ENCODE data around the gene SDCCAG8. TPM values are rescaled to one million over a fixed set of nuclear protein-coding genes. Genes with fewer than 3 reads are reported as not detected.

Gene SDCCAG8
- polyA plus RNA-seq, 1 experiment: 34.1 TPM

GRCh38 chr1:243315893-243316292, 60.1 kb downstream of the SDCCAG8 start:
- Histone ChIP-seq H3K27me3 (ENCODE audit: control insufficient read depth, insufficient read depth, low read length) (no peaks in the 10 kb centered on the region), H3K4me3 (ENCODE audit: low read depth, low read length) (no peak overlapping the region), H3K27ac (ENCODE audit: low read depth, low read length) (no peak overlapping the region), H3K9me3 (ENCODE audit: control insufficient read depth, insufficient read depth, low read length) (no peaks in the 10 kb centered on the region)
- ChIA-PET POLR2A (no interaction called here), CTCF (no interaction called here)
- TF ChIP-seq, protein P1, sequence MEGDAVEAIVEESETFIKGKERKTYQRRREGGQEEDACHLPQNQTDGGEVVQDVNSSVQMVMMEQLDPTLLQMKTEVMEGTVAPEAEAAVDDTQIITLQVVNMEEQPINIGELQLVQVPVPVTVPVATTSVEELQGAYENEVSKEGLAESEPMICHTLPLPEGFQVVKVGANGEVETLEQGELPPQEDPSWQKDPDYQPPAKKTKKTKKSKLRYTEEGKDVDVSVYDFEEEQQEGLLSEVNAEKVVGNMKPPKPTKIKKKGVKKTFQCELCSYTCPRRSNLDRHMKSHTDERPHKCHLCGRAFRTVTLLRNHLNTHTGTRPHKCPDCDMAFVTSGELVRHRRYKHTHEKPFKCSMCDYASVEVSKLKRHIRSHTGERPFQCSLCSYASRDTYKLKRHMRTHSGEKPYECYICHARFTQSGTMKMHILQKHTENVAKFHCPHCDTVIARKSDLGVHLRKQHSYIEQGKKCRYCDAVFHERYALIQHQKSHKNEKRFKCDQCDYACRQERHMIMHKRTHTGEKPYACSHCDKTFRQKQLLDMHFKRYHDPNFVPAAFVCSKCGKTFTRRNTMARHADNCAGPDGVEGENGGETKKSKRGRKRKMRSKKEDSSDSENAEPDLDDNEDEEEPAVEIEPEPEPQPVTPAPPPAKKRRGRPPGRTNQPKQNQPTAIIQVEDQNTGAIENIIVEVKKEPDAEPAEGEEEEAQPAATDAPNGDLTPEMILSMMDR (IDR thresholded peaks at IDR 0.05; ENCODE audit: low read depth, low read length): no peak
- DNase-seq (ENCODE audit: low read depth, low spot score): no peak

- DNase-seq (ENCODE audit: low read depth, low spot score): no peak
- CTCF ChIA-PET: no interaction called here
- POLR2A ChIA-PET: no interaction called here
- Histone ChIP-seq H3K4me3 (ENCODE audit: low read depth, low read length) (no peak overlapping the region), H3K9me3 (ENCODE audit: control insufficient read depth, insufficient read depth, low read length) (no peaks in the 10 kb centered on the region), H3K27ac (ENCODE audit: low read depth, low read length) (no peak overlapping the region), H3K27me3 (ENCODE audit: control insufficient read depth, insufficient read depth, low read length) (no peaks in the 10 kb centered on the region)
- TF ChIP-seq, protein P1 (IDR thresholded peaks at IDR 0.05; ENCODE audit: low read depth, low read length): no peak
These were observed 60.6 kb downstream of the SDCCAG8 start for GRCh38 chr1:243316366-243316989.

GRCh38 chr1:243320224-243320623, 64.4 kb downstream of the SDCCAG8 start:
- DNase-seq (ENCODE audit: low read depth, low spot score): no peak
- ChIA-PET CTCF (no interaction called here), POLR2A (no interaction called here)
- Histone ChIP-seq H3K27ac (ENCODE audit: low read depth, low read length) (no peak overlapping the region), H3K27me3 (ENCODE audit: control insufficient read depth, insufficient read depth, low read length) (no peaks in the 10 kb centered on the region), H3K4me3 (ENCODE audit: low read depth, low read length) (no peak overlapping the region), H3K9me3 (ENCODE audit: control insufficient read depth, insufficient read depth, low read length) (no peaks in the 10 kb centered on the region)
- TF ChIP-seq, protein P1 (IDR thresholded peaks at IDR 0.05; ENCODE audit: low read depth, low read length): no peak

GRCh38 chr1:243322326-243322725, 66.5 kb downstream of the SDCCAG8 start:
- H3K27me3 ChIP-seq (ENCODE audit: control insufficient read depth, insufficient read depth, low read length): no peaks in the 10 kb centered on the region
- ChIA-PET POLR2A (interaction anchor here (0.7 kb wide), 1 partner anchor 1513 kb away, joined by 3 read pairs; the partner anchor contains the start of gene COX20), CTCF (interaction anchor here (1.0 to 2.4 kb wide), 3 partner anchors 10 to 867 kb away, joined by 3 to 8 read pairs (median 7); no protein-coding TSS in a partner anchor)
- TF ChIP-seq, protein P1 (IDR thresholded peaks at IDR 0.05; ENCODE audit: low read depth, low read length): no peak
- no peaks in the 10 kb centered on the region for H3K9me3 ChIP-seq (ENCODE audit: control insufficient read depth, insufficient read depth, low read length)
- no peak for DNase-seq (ENCODE audit: low read depth, low spot score)
- no peak overlapping the region for H3K4me3 ChIP-seq (ENCODE audit: low read depth, low read length)
- H3K27ac ChIP-seq (ENCODE audit: low read depth, low read length): no peak overlapping the region

GRCh38 chr1:243323491-243323890, 67.7 kb downstream of the SDCCAG8 start:
- POLR2A ChIA-PET: no interaction called here
- Histone ChIP-seq H3K4me3 (ENCODE audit: low read depth, low read length) (no peak overlapping the region), H3K27ac (ENCODE audit: low read depth, low read length) (no peak overlapping the region), H3K27me3 (ENCODE audit: control insufficient read depth, insufficient read depth, low read length) (no peaks in the 10 kb centered on the region), H3K9me3 (ENCODE audit: control insufficient read depth, insufficient read depth, low read length) (no peaks in the 10 kb centered on the region)
- TF ChIP-seq, protein P1 (IDR thresholded peaks at IDR 0.05; ENCODE audit: low read depth, low read length): no peak
- no peak for DNase-seq (ENCODE audit: low read depth, low spot score)
- CTCF ChIA-PET: interaction anchor here (2.3 to 2.4 kb wide), 2 partner anchors 11 to 868 kb away, joined by 7 to 8 read pairs; no protein-coding TSS in a partner anchor
